Caco-2 (cell line): ENCODE measurements around the gene C9. TPM values are rescaled to one million over a fixed set of nuclear protein-coding genes. Genes with fewer than 3 reads are reported as not detected.

Experiments
- BruUV-seq: library from RNA; stranded (reverse); fragments of 400-500 nt; replicated peaks from 2 replicates; lab custom pipeline; 2021; lab: Mats Ljungman, UMichigan
- CTCF ChIA-PET: fragments of 300-600 bp; sonication (Branson Sonifier 250); formaldehyde crosslinking; loops from one replicate; lab custom pipeline; 2022; ENCODE audit warnings: antibody characterized with exemption; lab: Charles Lee
- POLR2A ChIA-PET: fragments of 300-600 bp; sonication (Branson Sonifier 250); formaldehyde crosslinking; loops from one replicate; lab custom pipeline; 2022; ENCODE audit warnings: antibody characterized with exemption; lab: Charles Lee
- DNase-seq, 2 experiments: peaks; one replicate each; pipeline versions ENCODE4 v3.0.0 to v3.0.0-alpha.2; 2020 to 2022
- H3K27me3 ChIP-seq: replicated peaks from 2 replicates; pipeline ENCODE4 v1.6.0; 2011; ENCODE audit warnings: low read length; ENCODE audit not compliant: control insufficient read depth, insufficient read depth
- H3K36me3 ChIP-seq: 2 replicates; pipeline ENCODE4 v1.5.1; 2011; ENCODE audit warnings: low read length; ENCODE audit not compliant: control insufficient read depth, insufficient read depth
- H3K4me1 ChIP-seq: fragments of 250-450 bp; sonication (Bioruptor Pico); 2 replicates; pipeline ENCODE4 v1.5.1; 2020; ENCODE audit warnings: mild to moderate bottlenecking
- H3K4me3 ChIP-seq: 2 replicates; pipeline ENCODE4 v1.5.1; 2011; ENCODE audit warnings: low read depth, mild to moderate bottlenecking, control low read depth, low read length
- H3K9me3 ChIP-seq: fragments of 250-450 bp; sonication (Bioruptor Pico); 2 replicates; pipeline ENCODE4 v1.5.1; 2020; ENCODE audit warnings: mild to moderate bottlenecking, moderate library complexity
- H3K27ac Mint-ChIP-seq: one replicate; pipeline ENCODE4 v1.8.0; 2022; ENCODE audit warnings: mixed read lengths; ENCODE audit not compliant: unreplicated experiment
- H3K27me3 Mint-ChIP-seq: one replicate; pipeline ENCODE4 v1.8.0; 2022; ENCODE audit warnings: mixed read lengths; ENCODE audit not compliant: insufficient read depth, unreplicated experiment
- H3K36me3 Mint-ChIP-seq: one replicate; pipeline ENCODE4 v1.8.0; 2022; ENCODE audit warnings: mild to moderate bottlenecking, mixed read lengths; ENCODE audit not compliant: insufficient read depth, unreplicated experiment
- H3K4me1 Mint-ChIP-seq: one replicate; pipeline ENCODE4 v1.8.0; 2022; ENCODE audit warnings: low read depth, mixed read lengths; ENCODE audit not compliant: unreplicated experiment
- H3K4me3 Mint-ChIP-seq: one replicate; pipeline ENCODE4 v1.8.0; 2022; ENCODE audit warnings: mild to moderate bottlenecking, moderate library complexity, mixed read lengths; ENCODE audit not compliant: unreplicated experiment
- H3K9me3 Mint-ChIP-seq: one replicate; pipeline ENCODE4 v1.8.0; 2022; ENCODE audit warnings: mixed read lengths; ENCODE audit not compliant: unreplicated experiment
- intact Hi-C: fragments of 100-400 bp; cut with micrococcal nuclease; formaldehyde crosslinking; loops from one replicate; pipeline ENCODE4 v1.10.0; 2022; ENCODE audit not compliant: unreplicated experiment
- total RNA-seq: library from RNA; stranded (reverse); gene quantifications from 2 replicates; pipeline ENCODE4 v1.2.3, GENCODE V29; 2022
- TF ChIP-seq, protein P1 (sequence below), 2 experiments: fragments of 200-600 bp in 1 of 2; IDR thresholded peaks; 1 replicate in 1 of 2; 2 replicates in 1 of 2; pipeline versions ENCODE4 v1.5.1 to v1.8.0; 2011 to 2022; ENCODE audit warnings: antibody characterized with exemption in 1 of 2, control low read depth in 1 of 2, inconsistent platforms in 1 of 2, low read depth in 1 of 2, low read length in 1 of 2, mild to moderate bottlenecking in 1 of 2, moderate library complexity in 1 of 2; ENCODE audit not compliant: insufficient read depth in 1 of 2, severe bottlenecking in 1 of 2, unreplicated experiment in 1 of 2

C9 gene
- total RNA-seq, 1 experiment from 2014 or later = 0.41 TPM

DNA sequence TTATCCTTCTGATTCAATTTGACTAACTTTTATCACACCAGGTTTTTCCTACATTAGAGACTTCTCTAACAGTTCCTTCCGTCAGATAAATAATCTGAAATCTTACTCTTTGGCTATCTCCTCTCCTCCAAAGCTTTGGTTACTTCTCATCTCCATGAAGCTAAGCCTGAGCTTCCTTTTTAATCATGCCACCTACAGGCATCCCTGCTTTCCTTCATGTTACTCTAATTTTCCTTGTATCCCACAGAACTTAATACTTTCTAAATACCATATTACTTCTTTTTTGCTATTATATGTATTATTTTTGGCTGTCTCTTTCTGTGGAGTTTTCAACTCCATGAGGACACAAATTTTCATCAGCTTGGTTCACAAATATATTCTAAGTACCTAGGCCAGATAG, 49.7 kb downstream of the C9 start:
- Mint-ChIP-seq H3K27ac (no peak overlapping the region), H3K4me1 (no peaks in the 10 kb centered on the region), H3K9me3 (no peaks in the 10 kb centered on the region), H3K27me3 (no peaks in the 10 kb centered on the region), H3K4me3 (no peak overlapping the region), H3K36me3 (no peaks in the 10 kb centered on the region)
- DNase-seq = no peak
- no TSS peak for BruUV-seq
- Histone ChIP-seq H3K36me3 (no peaks in the 10 kb centered on the region), H3K27me3 (no peaks in the 10 kb centered on the region), H3K4me1 (no peaks in the 10 kb centered on the region), H3K9me3 (no peaks in the 10 kb centered on the region), H3K4me3 (no peak overlapping the region)
- intact Hi-C loops = no loop called here
- TF ChIP-seq, protein P1, sequence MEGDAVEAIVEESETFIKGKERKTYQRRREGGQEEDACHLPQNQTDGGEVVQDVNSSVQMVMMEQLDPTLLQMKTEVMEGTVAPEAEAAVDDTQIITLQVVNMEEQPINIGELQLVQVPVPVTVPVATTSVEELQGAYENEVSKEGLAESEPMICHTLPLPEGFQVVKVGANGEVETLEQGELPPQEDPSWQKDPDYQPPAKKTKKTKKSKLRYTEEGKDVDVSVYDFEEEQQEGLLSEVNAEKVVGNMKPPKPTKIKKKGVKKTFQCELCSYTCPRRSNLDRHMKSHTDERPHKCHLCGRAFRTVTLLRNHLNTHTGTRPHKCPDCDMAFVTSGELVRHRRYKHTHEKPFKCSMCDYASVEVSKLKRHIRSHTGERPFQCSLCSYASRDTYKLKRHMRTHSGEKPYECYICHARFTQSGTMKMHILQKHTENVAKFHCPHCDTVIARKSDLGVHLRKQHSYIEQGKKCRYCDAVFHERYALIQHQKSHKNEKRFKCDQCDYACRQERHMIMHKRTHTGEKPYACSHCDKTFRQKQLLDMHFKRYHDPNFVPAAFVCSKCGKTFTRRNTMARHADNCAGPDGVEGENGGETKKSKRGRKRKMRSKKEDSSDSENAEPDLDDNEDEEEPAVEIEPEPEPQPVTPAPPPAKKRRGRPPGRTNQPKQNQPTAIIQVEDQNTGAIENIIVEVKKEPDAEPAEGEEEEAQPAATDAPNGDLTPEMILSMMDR (IDR thresholded peaks at IDR 0.05; ENCODE audit: insufficient read depth in 1 of 2, low read depth in 1 of 2, low read length in 1 of 2, severe bottlenecking in 1 of 2, unreplicated experiment in 1 of 2) = peak in 1 of 2 experiments; percentile 6
- ChIA-PET POLR2A (no interaction called here), CTCF (interaction anchor here (1.0 to 2.0 kb wide), 2 partner anchors 31 to 97 kb away, joined by 4 to 8 read pairs; no protein-coding TSS in a partner anchor)

DNA sequence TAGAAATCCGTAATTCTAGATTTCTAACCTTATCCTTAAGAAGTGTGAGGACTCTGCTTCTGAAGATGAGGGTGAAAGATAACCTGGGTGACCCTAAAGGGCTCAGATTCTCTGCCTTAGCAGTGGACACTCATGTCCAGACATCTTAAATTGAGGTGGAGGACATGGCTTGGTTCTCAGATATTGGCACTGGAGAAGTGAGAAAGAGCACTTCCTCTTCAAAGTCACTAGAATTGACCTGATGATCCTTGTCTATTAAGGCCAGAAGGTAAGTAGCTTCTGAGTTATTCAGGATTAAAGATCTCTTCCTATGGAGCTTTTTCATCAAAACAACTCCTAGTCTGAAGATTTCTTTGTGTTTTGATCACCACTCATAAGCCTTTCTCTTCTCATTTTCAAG, 54.8 kb downstream of the C9 start:
- H3K9me3 Mint-ChIP-seq = no peaks in the 10 kb centered on the region
- Histone ChIP-seq H3K27me3 (no peaks in the 10 kb centered on the region), H3K4me3 (no peak overlapping the region), H3K9me3 (no peaks in the 10 kb centered on the region), H3K36me3 (no peaks in the 10 kb centered on the region), H3K4me1 (no peaks in the 10 kb centered on the region)
- CTCF ChIA-PET = no interaction called here
- TF ChIP-seq, protein P1 (IDR thresholded peaks at IDR 0.05; ENCODE audit: insufficient read depth in 1 of 2, low read depth in 1 of 2, low read length in 1 of 2, severe bottlenecking in 1 of 2, unreplicated experiment in 1 of 2) = no peak
- no peak overlapping the region for H3K4me3 Mint-ChIP-seq
- intact Hi-C loops = no loop called here
- no peak for DNase-seq
- no TSS peak for BruUV-seq
- H3K27me3 Mint-ChIP-seq = no peaks in the 10 kb centered on the region
- H3K4me1 Mint-ChIP-seq = no peaks in the 10 kb centered on the region
- POLR2A ChIA-PET = no interaction called here
- no peak overlapping the region for H3K27ac Mint-ChIP-seq
- no peaks in the 10 kb centered on the region for H3K36me3 Mint-ChIP-seq

DNA sequence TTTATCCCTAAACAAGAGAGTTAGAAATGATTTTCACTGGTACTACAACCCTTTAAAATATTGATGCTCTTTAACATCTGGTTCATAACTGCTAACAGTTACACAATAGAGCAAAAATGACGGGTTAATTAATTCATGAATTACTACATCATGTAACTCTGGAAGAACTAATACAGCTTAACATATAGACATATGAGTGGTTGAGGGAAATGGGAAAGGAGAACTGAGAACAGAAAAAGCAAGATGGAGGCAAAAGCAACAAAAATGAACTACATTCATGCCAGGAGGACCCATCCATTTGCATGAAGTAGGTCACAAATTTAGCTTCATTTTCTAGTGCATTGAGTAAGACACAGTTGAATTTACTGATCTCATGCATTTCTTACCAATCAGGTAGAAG, 61.8 kb downstream of the C9 start:
- no TSS peak for BruUV-seq
- no peaks in the 10 kb centered on the region for H3K4me1 ChIP-seq
- ChIA-PET CTCF (no interaction called here), POLR2A (no interaction called here)
- H3K36me3 Mint-ChIP-seq = no peaks in the 10 kb centered on the region
- no peaks in the 10 kb centered on the region for H3K27me3 ChIP-seq
- H3K27ac Mint-ChIP-seq = no peak overlapping the region
- peaks cover 10% of the 10 kb centered on the region for H3K9me3 Mint-ChIP-seq
- no peak overlapping the region for H3K4me3 Mint-ChIP-seq
- DNase-seq = no peak
- H3K36me3 ChIP-seq = no peaks in the 10 kb centered on the region
- intact Hi-C loops = no loop called here
- H3K9me3 ChIP-seq = 0 out of 2 replicates have a peak, but pooled peaks cover 3% of the 10 kb centered on the region
- no peaks in the 10 kb centered on the region for H3K27me3 Mint-ChIP-seq
- H3K4me1 Mint-ChIP-seq = no peaks in the 10 kb centered on the region
- TF ChIP-seq, protein P1 (IDR thresholded peaks at IDR 0.05; ENCODE audit: insufficient read depth in 1 of 2, low read depth in 1 of 2, low read length in 1 of 2, severe bottlenecking in 1 of 2, unreplicated experiment in 1 of 2) = no peak
- no peak overlapping the region for H3K4me3 ChIP-seq
